CD4-positive, alpha-beta T cell treated with Interleukin-6 at 100 ng/mL for 8 hours (primary cell): ENCODE measurements around the gene DLEC1.
A peak's percentile ranks its signal among the peaks of the same experiment; 100 is the strongest.
"Not testable (repeated sequence)": the region's sequence is repeated elsewhere in the genome, so short reads cannot be mapped to it uniquely, and the experiment has no call there.

Experiments used
- DNase-seq: peaks from one replicate; pipeline ENCODE4 v3.0.0-alpha.2; 2020; ENCODE audit warnings: mixed read lengths, low spot score

Gene DLEC1

DNA sequence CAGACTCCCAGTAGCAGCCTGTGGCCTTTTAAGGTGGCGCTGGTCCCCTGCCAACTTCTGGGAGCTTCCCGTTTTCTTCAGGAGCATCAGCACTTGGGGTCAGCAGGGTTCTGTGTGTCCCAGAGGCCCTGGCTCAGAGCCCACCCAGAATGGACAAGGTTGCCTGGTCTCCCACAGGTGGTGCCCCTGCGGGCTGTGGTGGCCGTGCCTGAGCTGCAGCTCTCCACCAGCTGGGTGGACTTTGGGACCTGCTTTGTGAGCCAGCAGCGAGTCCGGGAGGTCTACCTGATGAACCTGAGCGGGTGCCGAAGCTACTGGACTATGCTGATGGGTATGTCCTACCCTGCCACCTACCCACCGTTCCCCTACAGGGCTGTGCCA lies 82.4 kb downstream of the DLEC1 start:
- DNase-seq = no peak

DNA sequence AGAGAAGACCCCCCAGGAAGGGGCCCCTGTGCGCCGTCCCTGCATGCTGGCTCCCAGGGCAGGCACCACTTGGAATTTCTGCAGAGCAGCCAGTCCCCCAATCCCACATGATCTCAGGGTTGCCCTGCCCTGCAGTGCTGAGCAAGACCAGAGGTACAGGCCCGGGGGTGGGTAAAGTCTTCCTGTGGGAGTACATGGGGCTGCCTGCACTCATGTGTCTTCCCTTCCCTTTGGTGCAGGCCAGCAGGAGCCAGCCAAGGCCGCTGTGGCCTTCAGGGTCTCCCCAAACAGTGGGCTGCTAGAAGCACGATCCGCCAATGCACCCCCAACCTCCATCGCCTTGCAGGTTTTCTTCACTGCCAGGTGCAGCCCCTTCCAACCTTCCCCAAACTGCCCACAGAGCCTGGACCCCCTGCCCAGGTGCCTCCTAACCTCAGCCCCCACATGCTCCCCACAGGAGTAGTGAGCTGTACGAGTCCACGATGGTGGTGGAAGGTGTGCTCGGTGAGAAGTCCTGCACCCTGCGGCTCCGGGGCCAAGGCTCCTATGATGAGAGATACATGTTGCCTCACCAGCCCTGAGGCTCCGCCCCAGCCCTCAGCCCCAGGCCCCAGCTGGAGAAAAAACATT lies 82.9 kb downstream of the DLEC1 start:
- no peak for DNase-seq

DNA sequence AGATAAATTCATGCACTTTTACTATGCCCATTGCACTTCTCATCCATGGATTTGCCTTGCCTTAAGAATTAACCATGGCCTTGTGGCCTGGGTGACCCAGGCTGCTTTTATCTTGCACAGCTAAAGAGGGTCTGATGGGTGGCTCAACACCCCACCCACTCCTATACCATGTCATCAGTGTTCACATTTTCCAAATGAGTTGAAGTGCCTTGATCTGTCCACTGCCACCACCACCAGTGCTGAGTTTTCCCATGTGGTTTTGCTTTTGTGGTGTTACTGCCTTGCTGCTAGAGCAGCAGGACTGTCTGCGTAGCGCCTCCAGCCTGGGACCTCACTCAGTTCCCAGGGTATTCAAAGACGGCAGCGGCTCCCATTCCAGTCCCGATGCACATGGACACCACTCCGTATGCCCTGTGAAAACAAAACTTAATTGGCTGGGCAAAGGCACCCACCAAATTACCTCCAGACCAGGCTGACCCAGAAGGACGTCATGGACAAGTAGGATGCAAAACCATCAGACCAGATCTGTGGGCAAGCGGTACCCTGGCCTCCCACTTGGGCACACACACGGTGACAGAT lies 83.8 kb downstream of the DLEC1 start:
- no peak for DNase-seq

DNA sequence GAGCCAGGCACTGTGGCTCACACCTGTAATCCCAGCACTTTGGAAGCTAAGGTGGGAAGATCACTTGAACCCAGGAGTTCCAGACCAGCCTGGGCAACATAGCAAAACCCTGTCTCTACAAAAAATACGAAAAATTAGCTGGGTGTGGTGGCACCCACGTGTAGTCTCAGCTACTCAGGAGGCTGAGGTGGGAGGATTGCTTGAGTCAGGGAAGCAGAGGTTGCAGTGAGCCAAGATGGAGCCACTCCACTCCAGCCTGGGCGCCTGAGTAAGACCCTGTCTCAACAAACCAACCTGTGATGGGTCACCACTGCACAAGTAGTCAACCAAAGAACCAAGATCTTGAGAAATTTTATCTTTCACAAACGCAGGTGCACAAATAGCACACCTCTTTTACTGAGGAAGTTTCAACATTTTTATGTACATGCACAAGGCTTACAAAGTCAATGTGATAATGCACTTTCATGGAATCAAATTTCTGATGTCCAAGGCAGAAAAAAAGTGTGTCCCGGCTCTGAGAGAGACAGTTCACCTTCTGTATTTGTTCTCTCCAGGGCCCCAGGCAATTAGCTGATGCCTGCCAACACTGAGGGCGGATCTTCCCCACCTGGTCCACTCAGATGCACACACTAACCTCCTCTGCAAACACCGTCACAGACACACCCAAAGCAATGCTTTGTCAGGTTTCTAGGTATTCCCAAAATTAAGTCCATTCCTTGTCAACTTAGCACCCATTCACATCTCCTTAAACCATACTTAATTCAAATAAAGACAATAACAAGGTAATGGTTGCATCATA lies 85.5 kb downstream of the DLEC1 start:
- DNase-seq = no peak

DNA sequence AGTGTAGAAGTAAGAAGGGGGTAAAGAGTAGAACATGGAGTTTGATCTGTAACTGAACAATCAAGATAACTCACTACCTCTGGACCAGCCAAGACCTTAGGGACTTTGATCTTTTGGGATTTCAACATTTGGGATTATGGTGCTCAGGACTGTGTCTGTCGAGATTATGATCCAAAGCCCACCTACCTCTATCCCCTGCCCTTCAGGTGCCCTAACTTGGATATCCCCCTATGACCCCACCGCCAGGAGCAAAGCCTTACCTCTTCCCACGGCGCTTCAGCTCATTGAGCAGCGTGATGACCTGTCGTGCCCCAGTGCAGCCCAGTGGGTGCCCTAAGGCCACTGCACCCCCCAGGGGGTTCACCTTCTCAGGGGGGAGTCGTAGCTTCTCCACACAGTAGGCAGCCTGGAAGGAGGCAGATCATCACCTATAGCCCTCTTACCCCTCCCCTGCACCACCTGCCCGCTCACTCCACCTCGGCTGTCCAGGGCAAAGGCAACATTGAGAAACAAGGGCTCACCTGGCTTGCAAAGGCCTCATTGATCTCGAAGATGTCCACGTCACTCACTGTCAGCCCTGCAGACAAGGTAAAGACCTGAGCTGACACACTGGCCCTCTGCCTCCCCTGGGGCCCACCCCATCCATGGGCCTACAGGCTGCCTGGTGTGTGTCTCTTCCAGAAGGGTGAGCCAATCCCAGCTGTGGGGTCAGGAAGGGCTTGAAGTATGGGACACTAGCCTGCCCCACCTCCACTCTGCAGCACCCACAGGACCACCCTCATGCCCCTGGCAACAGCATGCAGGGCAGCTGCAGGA lies 86.5 kb downstream of the DLEC1 start:
- DNase-seq = no peak

DNA sequence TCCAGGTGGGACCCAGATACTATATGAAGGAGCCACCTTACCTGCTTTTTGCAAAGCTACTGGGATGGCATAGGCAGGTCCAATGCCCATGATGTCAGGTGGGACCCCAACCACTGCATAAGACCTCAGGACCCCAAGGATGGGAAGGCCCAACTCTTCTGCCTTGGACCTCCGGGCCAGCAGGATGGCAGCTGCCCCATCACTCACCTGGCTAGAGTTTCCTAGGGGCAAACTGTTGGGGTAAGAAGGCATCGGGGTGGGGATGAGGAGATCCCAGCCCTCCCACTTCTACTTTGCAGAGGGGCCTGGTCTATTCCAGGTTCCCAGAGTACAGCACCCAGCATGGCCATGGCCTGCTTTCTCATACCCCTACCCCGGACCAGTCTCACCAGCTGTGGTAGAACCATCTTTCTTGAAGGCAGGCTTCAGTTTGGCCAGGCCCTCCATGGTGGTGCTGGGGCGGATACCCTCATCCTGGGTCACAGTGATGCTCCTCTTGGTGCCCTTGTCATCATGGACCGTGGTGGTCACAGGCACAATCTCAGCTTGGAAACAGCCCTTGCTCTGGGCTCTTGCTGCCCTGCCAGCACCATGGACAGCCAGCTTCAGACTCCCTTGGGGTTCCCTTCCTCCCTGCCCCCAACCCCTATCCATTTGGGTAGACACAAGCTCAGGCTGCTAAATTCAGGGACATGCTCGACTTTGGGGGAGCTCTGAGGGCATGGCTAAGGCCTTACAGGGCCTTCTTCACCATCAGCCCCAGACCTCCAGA lies 87.3 kb downstream of the DLEC1 start:
- DNase-seq = no peak

DNA sequence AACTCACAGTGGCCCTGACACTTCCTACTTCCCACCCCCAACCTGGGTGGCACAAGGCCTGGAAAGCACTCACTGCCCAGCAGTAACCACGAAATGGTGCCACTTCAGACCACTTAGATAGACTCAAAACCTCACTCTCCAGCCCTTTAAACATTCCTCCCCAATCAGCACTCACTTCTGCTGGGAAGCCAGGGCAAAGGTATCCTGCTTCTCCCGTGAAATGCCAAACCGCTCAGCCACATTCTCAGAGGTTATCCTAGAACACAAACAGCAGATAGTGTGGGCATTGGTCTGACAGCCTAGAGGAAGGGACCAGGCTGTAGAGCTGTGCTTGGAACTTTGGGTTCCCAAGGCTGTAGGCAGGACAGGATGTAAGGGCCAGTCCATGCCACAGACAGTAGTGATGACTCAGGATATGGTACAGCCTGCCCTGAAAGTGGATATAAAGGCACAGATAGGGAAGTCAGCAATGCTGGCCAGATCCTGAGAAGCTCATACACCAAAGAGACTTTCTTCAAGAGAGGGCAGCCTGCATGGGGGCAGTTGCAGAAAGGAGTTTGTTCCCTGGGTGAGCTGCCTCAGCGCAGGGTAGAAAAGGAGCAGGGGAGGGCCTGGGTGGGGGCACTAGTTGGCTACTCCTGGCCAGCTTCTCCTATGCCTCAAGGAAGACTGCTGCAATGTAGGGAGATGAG lies 88.7 kb downstream of the DLEC1 start:
- DNase-seq = no peak

DNA sequence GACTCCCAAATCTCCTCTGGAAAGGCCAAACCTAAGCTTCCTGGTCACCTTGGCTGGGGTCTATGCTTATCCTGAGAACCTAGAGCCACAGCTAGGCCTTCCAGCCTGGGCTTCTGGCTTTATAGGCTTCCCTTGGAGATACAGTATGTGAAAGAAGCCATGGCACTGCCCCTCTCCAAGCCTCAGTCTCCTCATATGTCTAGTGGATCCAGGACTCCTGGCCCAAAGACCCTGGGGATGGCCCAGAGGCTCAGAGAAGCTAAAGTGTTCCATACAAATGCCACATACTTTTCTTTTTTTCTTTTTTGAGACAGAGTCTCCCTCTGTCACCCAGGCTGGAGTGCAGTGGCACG lies 89.3 kb downstream of the DLEC1 start:
- no peak for DNase-seq

DNA sequence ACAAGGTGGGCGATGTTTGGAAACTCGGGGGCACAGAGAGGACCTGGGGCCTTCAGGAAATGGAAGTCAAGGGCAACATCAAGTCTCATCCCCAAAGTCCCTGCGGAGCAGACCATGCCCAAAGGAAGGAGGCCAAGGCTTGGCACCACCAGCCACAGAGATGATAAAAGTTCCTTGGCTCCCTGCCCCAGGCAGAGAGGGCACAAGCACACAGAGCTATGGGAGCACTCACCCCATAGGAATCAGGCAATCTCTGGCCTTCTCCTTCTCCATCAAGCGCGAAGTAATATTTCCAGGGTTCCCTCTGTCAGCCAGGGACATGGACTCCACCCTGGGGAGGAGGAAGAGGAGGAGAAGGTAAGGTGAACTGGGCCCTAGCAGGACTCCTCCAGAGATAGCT lies 90.0 kb downstream of the DLEC1 start:
- DNase-seq = no peak

DNA sequence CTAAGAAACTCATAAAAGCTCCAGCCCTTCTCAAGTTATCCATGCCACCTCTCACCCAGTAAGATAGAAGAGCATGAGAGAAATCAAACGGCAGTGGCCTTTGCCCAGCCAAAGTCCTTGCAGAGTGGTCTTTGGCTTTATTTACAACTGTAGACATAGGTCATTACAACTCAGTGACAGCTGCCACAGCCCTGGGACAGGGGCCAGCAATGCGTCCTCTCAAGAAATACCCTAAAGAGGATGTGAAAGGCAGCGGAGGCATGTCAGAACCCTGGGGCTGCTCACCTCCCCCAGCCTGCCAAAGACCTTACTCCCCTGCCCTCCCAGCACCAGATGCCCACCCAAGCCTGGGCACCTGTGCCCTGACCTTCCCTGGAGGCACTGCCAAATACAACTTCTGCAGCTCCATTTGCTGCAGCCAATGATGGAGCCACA lies 91.6 kb downstream of the DLEC1 start:
- DNase-seq = no peak

DNA sequence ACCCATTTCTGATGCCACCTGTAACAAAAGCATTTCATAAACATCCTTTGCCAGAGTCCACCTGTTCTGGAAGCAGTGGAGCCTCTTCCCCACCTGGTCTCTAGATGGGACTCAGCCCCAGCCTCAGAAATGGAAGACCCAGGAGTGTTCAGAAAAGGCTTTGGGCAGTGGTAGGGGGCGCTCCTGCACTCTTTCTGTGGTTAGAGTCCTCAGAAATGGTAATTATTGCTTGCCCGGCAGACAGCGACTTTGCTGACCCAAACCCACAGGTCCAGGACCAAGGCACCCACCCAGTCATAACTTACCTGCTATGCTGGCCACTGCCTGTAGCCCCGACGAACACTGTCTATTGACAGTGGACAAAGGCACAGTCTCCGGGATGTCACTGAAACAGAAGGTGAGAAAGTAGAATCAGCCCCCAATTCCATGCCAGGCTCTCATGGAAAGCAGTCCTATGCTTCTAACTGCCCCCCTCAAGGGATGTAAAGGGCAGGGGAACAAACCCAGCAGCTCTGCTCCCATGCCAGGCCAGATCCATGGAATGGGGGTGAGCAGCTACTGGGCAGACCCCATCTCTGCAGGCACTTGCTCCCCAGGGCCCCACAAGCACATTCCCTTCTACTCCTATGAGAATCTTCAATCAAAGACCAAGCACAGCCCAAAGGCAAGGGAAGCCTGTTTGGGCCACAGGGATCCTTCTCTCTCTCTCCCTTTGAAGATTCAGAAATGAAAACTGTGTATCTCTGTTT lies 92.8 kb downstream of the DLEC1 start:
- DNase-seq = no peak

DNA sequence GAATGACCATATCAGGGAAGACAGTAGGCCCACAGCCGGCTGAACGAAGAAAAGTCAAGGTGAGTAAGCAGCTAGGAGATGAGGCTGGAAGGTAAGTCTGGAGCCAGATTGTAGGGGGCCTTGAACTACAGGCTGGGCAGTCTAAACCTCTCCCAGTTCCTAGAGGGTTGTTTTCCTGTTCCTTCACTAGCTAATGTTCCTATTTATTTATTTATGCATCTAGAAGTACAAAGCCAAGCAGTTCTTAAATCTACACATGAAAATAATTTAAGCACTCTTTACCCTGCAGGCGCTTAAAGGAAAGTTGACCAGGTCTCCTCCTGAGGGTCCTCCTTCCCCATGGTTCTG lies 94.2 kb downstream of the DLEC1 start:
- no peak for DNase-seq

DNA sequence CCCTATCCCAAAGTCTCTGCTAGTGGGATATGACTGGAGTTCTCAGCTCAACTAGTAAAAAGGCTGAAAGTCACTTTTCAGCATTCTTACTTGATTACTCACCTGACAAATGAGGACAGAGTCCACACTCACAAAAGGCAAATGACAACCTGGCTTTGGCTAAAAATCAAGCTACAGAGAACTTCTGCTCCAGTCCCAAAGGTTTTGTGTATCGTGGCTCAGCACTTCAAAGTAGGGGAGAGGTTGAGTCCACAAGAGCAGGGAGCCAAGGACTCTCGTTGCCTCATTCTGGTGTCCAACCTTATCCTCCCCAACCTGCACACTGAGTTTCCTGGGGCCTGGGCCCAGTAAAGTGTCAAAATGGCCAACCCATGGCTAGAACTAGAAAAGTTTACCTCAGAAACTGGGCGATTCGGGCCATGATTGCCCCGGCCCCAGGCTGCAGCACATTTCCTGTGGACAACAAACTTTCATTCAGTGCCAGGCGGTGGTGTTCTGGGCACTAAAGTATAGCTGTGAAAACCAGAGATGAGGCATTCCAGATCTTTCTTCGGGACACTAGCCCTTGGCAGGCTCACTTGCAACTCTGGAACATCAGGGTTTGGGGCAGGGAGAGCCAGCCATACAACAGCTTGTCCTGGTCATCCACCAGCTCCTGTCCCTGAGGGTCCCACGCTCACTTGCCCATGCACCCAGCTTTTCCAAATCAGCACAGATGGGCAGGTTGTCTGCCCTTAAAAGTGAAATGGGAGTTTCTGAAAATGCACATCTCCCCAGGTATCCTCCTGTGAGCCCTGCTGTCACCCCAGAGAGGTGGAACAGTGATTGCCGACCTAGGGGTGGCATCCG lies 94.8 kb downstream of the DLEC1 start:
- DNase-seq = no peak

DNA sequence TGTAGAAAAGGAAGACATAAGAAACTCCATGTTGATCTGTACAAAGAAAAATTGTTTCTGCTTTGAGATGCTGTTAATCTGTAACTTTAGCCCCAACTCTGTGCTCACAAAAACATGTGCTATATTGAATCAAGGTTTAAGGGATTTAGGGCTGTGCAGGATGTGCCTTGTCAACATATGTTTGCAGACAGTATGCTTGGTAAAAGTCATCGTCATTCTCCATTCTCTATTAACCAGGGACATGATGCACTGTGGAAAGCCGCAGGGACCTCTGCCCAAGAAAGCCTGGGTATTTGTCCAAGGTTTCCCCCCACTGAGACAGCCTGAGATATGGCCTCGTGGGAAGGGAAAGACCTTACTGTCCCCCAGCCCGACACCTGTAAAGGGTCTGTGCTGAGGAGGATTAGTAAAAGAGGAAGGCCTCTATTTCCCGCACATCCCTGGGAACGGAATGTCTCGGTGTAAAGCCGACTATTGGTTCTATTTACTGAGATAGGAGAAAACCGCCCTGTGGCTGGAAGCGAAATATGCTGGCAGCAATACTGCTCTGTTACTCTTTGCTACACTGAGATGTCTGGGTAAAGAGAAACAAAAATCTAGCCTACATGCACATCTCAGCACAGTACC lies 95.6 kb downstream of the DLEC1 start:
- not testable (repeated sequence) for DNase-seq

DNA sequence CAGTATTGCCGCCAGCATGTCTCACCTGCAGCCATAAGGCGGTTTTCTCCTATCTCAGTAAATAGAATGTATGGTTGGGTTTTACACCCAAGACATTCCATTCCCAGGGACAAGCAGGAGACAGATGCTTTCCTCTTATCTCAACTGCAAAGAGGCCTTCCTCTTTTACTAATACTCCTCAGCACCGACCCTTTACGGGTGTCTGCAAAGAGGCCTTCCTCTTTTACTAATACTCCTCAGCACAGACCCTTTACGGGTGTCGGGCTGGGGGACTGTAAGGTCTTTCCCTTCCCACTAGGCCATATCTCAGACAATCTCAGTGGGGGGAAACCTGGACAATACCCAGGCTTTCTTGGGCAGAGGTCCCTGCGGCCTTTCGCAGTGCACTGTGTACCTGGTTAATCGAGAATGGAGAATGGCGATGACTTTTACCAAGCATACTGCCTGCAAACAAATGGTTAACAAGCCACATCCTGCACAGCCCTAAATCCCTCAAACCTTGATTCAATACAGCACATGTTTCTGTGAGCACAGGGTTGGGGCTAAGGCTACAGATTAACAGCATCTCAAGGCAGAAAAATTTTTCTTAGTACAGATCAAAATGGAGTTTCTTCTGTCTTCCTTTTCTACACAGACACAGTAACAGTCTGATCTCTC lies 96.7 kb downstream of the DLEC1 start:
- DNase-seq = peak; percentile 46

DNA sequence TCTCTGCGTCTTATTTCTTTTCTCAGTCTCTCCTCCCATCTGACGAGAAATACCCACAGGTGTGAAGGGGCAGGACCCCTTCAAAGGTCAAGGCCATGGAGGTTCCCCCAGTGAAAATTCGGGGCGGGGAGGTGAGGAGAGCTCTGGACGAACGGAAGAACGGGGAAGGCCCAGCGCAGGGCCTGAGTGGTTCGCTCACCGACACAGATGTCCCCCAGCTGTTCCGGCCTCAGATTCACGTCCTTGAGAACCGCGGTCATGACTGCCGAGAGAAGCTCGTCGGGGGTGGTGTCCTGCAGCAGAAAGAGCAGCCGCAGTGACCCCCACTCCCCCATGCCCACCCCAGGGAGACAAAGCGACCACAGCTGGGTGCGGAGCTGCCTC lies 97.4 kb downstream of the DLEC1 start:
- no peak for DNase-seq

DNA sequence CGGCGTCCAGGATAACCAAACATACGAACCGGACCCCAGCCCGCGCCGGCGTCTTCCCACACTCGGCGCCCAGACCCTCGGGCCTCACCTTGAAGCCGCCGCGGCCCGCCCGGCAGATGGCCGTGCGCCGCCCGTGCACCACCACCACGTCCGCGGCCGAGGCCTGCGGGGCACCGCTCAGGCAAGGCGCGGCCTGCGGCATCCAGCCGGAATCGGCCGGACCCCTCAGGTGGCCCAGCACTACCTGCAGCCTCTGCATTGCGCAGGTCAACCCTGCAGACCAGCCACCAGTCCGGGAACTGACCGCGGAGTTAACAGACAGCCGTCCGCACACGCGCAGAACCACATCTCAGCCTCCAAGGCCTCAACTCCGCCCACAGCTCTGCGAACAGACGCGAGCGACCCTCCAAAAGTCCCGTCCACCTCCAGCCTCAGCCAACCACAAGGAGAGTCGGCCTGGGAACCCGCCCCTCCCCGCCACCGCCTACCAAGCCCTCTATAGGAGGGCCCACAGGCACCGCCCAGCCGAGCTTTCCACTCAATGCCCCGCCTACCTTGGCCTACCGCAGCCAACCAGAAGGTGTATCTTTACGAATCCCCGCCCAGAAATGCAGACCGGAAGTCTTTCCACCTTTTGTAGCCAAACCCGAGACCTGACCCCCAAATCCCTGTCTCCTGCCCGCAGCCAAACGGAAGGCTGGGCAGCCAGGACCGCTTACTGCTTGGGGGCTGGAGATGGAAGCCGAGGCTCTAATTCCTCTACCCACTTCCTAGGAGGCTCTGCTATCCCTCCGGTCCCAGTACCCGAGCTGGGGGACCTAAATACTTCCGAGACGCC lies 98.0 kb downstream of the DLEC1 start, which contains the start of gene ACAA1:
Gene ACAA1 (minus strand): TSS at position 351 of the 838 bp plus-strand sequence. CDS start 92 bp downstream, at position 259.
- DNase-seq = peak; percentile 98
